Measurements from ENCODE around the gene CRHBP.
A peak's percentile ranks its signal among the peaks of the same experiment; 100 is the strongest.

CRHBP gene

GRCh38 chr5:77008413-77008812 lies 55.6 kb downstream of the CRHBP start:
- DNase-seq (ENCODE audit: low read depth) = no peak

GRCh38 chr5:77010243-77010642 lies 57.4 kb downstream of the CRHBP start:
- no peak overlapping the region for H3K4me3 ChIP-seq (ENCODE audit: low read depth, low read length)
- no peak for DNase-seq (ENCODE audit: low read depth)

More at GRCh38 chr5:77008413-77008812, 55.6 kb downstream of the CRHBP start:
- no peak overlapping the region for H3K4me3 ChIP-seq (ENCODE audit: low read depth, low read length)

- no peak for DNase-seq (ENCODE audit: low read depth)
Observed at GRCh38 chr5:77011498-77011897, 58.7 kb downstream of the CRHBP start.

GRCh38 chr5:77012601-77013000 lies 59.8 kb downstream of the CRHBP start:
- DNase-seq (ENCODE audit: low read depth) = no peak
- no peak overlapping the region for H3K4me3 ChIP-seq (ENCODE audit: low read depth, low read length)

More at GRCh38 chr5:77011498-77011897, 58.7 kb downstream of the CRHBP start:
- no peak overlapping the region for H3K4me3 ChIP-seq (ENCODE audit: low read depth, low read length)

- peak; percentile 22 for DNase-seq (ENCODE audit: low read depth)
- no peak overlapping the region for H3K4me3 ChIP-seq (ENCODE audit: low read depth, low read length)
Observed at GRCh38 chr5:77015938-77016569, 63.2 kb downstream of the CRHBP start.

GRCh38 chr5:77016962-77017361 lies 64.1 kb downstream of the CRHBP start:
- no peak for DNase-seq (ENCODE audit: low read depth)
- no peak overlapping the region for H3K4me3 ChIP-seq (ENCODE audit: low read depth, low read length)

- no peak for DNase-seq (ENCODE audit: low read depth)
Observed at GRCh38 chr5:77017668-77018067, 64.8 kb downstream of the CRHBP start.

More at GRCh38 chr5:77017668-77018067, 64.8 kb downstream of the CRHBP start:
- H3K4me3 ChIP-seq (ENCODE audit: low read depth, low read length) = no peak overlapping the region
